Smooth muscle cell (in vitro differentiated cells): ENCODE data around the gene P2RY2. TPM values are rescaled to one million over a fixed set of nuclear protein-coding genes. Genes with fewer than 3 reads are reported as not detected.

ENCODE experiments used
- DNase-seq: peaks from one replicate; lab custom pipeline; 2025; ENCODE audit not compliant: unreplicated experiment; lab: John Stamatoyannopoulos, UW
- H2AFZ ChIP-seq: fragments of 200-600 bp; sonication (generic); 2 replicates; pipeline ENCODE4 v1.6.0; 2016; ENCODE audit warnings: antibody characterized with exemption, low read depth, mild to moderate bottlenecking
- H3F3A ChIP-seq: fragments of 200-600 bp; sonication (generic); 2 replicates; pipeline ENCODE4 v1.6.0; 2017; ENCODE audit warnings: antibody characterized with exemption, low read depth
- H3K27ac ChIP-seq: fragments of 200-600 bp; sonication (generic); 2 replicates; pipeline ENCODE4 v1.5.1; 2016; ENCODE audit warnings: low read depth, mild to moderate bottlenecking
- H3K27me3 ChIP-seq: fragments of 200-600 bp; sonication (generic); 2 replicates; pipeline ENCODE4 v1.6.1; 2016; ENCODE audit warnings: low read depth, mild to moderate bottlenecking
- H3K36me3 ChIP-seq: fragments of 200-600 bp; sonication (generic); 2 replicates; pipeline ENCODE4 v1.5.1; 2016; ENCODE audit warnings: low read depth
- H3K4me1 ChIP-seq: fragments of 200-600 bp; sonication (generic); 2 replicates; pipeline ENCODE4 v1.5.1; 2016; ENCODE audit warnings: low read depth
- H3K4me2 ChIP-seq: fragments of 200-600 bp; sonication (generic); 2 replicates; pipeline ENCODE4 v1.6.0; 2016; ENCODE audit warnings: mild to moderate bottlenecking
- H3K4me3 ChIP-seq: fragments of 200-600 bp; sonication (generic); 2 replicates; pipeline ENCODE4 v1.5.1; 2016; ENCODE audit warnings: mild to moderate bottlenecking
- H3K79me2 ChIP-seq: fragments of 200-600 bp; sonication (generic); 2 replicates; pipeline ENCODE4 v1.6.0; 2016; ENCODE audit warnings: low read depth, mild to moderate bottlenecking
- H3K9ac ChIP-seq: fragments of 200-600 bp; sonication (generic); 2 replicates; pipeline ENCODE4 v1.6.0; 2016; ENCODE audit warnings: low read depth
- H3K9me3 ChIP-seq: fragments of 200-600 bp; sonication (generic); replicated peaks from 2 replicates; pipeline ENCODE4 v1.5.1; 2016; ENCODE audit warnings: low read depth
- H4K20me1 ChIP-seq: fragments of 200-600 bp; sonication (generic); 2 replicates; pipeline ENCODE4 v1.6.0; 2016; ENCODE audit warnings: low read depth
- CTCF ChIP-seq: fragments of 200-600 bp; sonication (generic); IDR thresholded peaks from 2 replicates; pipeline ENCODE4 v1.5.1; 2017; ENCODE audit warnings: borderline replicate concordance, mild to moderate bottlenecking, antibody characterized with exemption; ENCODE audit not compliant: insufficient read depth, poor library complexity, severe bottlenecking
- WGBS: methylation state at CpG from one replicate; pipeline ENCODE4 v1.1.7; 2016; ENCODE audit warnings: low lambda C conversion rate; 5-methylcytosine and 5-hydroxymethylcytosine counted together
- polyA plus RNA-seq: library from polyadenylated mRNA; unstranded; fragments of >200 nt; fragmentation: Nextera tagmentation; extraction: Ambion mirVana; gene quantifications from 2 replicates; pipeline ENCODE4 v1.2.1, GENCODE V29; 2016
- total RNA-seq: library from RNA; depleted of rRNA; stranded (reverse); fragments of >200 nt; gene quantifications from 2 replicates; pipeline ENCODE4 v1.2.3, GENCODE V29; 2014

Gene P2RY2
- total and polyA plus RNA-seq, 2 experiments from 2014 or later = 5.8 TPM; not detected in 1

GRCh38 chr11:73210916-73211667, 7.0 kb upstream of the P2RY2 start:
- no peaks in the 10 kb centered on the region for H3K79me2 ChIP-seq
- H3K27ac ChIP-seq = no peak overlapping the region
- no peaks in the 10 kb centered on the region for H3K9me3 ChIP-seq
- TF ChIP-seq CTCF = no peak
- no peaks in the 10 kb centered on the region for H3K36me3 ChIP-seq
- no peak overlapping the region for H2AFZ ChIP-seq
- no peaks in the 10 kb centered on the region for H3K4me1 ChIP-seq
- H3F3A ChIP-seq = no peaks in the 10 kb centered on the region
- H3K27me3 ChIP-seq = no peaks in the 10 kb centered on the region
- H3K4me2 ChIP-seq = no peak overlapping the region
- H4K20me1 ChIP-seq = no peaks in the 10 kb centered on the region
- H3K4me3 ChIP-seq = no peak overlapping the region
- DNase-seq = no peak
- WGBS = 80% methylated on average over 4 of the region's 4 CpGs
- no peak overlapping the region for H3K9ac ChIP-seq

- TF ChIP-seq CTCF = no peak
- Histone ChIP-seq H4K20me1 (no peaks in the 10 kb centered on the region), H3K36me3 (no peaks in the 10 kb centered on the region), H3K4me1 (peaks cover 5% of the 10 kb centered on the region), H3K79me2 (no peaks in the 10 kb centered on the region), H3K27ac (no peak overlapping the region), H2AFZ (no peak overlapping the region), H3K27me3 (peaks cover 5% of the 10 kb centered on the region), H3K9ac (no peak overlapping the region), H3K4me2 (no peak overlapping the region), H3K9me3 (no peaks in the 10 kb centered on the region), H3F3A (no peaks in the 10 kb centered on the region), H3K4me3 (no peak overlapping the region)
- DNase-seq = no peak
- WGBS = 94% methylated on average over 8 of the region's 8 CpGs
Observed at GRCh38 chr11:73213196-73214143, 4.6 kb upstream of the P2RY2 start.

- DNase-seq = no peak
- Histone ChIP-seq H2AFZ (no peak overlapping the region), H3K36me3 (no peaks in the 10 kb centered on the region), H3F3A (no peaks in the 10 kb centered on the region), H3K27me3 (peaks cover 22% of the 10 kb centered on the region), H3K4me1 (peaks cover 7% of the 10 kb centered on the region), H3K9me3 (no peaks in the 10 kb centered on the region), H3K4me2 (no peak overlapping the region), H3K27ac (no peak overlapping the region), H3K4me3 (no peak overlapping the region), H3K9ac (no peak overlapping the region), H3K79me2 (no peaks in the 10 kb centered on the region), H4K20me1 (no peaks in the 10 kb centered on the region)
- 93% methylated on average over 5 of the region's 5 CpGs for WGBS
- TF ChIP-seq CTCF = no peak
Observed at GRCh38 chr11:73215191-73216134, 2.6 kb upstream of the P2RY2 start.
